Cardiac fibroblast (primary cell): ENCODE data around the gene MRGPRE.

Experiments used
- DNase-seq, 2 donors: peaks; one replicate each; pipeline versions ENCODE4 v3.0.0 to v3.0.0-alpha.2; 2010; ENCODE audit warnings: low read depth in 2 of 2
- H3K4me3 ChIP-seq, 2 donors: replicated peaks in 1 of 2; 1 replicate in 1 of 2; 2 replicates in 1 of 2; pipeline ENCODE4 v1.5.1; 2011; ENCODE audit warnings: low read depth in 2 of 2, low read length in 2 of 2, mild to moderate bottlenecking in 2 of 2, moderate library complexity in 1 of 2
- TF ChIP-seq, protein P1 (sequence below): IDR thresholded peaks from one replicate; pipeline ENCODE4 v1.5.1; 2011; ENCODE audit warnings: low read depth, mild to moderate bottlenecking, low read length, inconsistent platforms

MRGPRE gene

DNA sequence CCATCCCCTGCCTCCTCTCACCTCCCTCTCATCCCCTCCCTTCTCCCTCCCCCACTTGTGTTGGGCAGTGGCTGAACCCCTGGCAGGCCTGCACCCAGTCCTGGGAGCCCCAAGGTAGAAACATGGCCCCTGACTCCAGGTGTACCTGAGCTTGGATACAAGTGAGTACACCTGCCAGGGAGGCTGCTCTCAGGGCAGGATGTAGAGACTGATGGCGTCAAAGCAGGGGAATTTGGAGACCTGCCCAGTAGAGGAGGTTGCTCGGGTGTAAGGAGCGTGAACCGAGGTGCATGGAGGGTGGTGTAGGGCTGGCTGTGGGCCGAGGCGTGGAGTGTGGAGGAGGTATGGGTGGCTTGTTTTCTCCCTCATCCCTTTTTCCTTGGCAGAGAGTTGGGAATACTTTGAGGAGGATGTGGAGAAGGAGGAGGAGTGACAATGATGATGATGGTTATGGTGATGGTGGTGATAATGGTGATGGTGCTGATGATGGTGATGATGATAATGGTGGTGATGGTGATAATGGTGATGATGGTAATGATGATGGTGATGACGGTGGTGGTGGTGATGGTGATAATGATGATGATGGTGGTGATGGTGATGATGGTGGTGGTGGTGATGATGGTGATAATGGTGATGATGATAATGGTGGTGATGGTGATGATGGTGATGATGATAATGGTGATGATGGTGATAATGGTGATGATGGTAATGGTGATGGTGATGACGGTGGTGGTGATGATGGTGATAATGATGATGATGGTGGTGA, 25.9 kb downstream of the MRGPRE start:
- H3K4me3 ChIP-seq, result no peak overlapping the region
- no peak for DNase-seq
- TF ChIP-seq, protein P1, sequence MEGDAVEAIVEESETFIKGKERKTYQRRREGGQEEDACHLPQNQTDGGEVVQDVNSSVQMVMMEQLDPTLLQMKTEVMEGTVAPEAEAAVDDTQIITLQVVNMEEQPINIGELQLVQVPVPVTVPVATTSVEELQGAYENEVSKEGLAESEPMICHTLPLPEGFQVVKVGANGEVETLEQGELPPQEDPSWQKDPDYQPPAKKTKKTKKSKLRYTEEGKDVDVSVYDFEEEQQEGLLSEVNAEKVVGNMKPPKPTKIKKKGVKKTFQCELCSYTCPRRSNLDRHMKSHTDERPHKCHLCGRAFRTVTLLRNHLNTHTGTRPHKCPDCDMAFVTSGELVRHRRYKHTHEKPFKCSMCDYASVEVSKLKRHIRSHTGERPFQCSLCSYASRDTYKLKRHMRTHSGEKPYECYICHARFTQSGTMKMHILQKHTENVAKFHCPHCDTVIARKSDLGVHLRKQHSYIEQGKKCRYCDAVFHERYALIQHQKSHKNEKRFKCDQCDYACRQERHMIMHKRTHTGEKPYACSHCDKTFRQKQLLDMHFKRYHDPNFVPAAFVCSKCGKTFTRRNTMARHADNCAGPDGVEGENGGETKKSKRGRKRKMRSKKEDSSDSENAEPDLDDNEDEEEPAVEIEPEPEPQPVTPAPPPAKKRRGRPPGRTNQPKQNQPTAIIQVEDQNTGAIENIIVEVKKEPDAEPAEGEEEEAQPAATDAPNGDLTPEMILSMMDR, result no peak

DNA sequence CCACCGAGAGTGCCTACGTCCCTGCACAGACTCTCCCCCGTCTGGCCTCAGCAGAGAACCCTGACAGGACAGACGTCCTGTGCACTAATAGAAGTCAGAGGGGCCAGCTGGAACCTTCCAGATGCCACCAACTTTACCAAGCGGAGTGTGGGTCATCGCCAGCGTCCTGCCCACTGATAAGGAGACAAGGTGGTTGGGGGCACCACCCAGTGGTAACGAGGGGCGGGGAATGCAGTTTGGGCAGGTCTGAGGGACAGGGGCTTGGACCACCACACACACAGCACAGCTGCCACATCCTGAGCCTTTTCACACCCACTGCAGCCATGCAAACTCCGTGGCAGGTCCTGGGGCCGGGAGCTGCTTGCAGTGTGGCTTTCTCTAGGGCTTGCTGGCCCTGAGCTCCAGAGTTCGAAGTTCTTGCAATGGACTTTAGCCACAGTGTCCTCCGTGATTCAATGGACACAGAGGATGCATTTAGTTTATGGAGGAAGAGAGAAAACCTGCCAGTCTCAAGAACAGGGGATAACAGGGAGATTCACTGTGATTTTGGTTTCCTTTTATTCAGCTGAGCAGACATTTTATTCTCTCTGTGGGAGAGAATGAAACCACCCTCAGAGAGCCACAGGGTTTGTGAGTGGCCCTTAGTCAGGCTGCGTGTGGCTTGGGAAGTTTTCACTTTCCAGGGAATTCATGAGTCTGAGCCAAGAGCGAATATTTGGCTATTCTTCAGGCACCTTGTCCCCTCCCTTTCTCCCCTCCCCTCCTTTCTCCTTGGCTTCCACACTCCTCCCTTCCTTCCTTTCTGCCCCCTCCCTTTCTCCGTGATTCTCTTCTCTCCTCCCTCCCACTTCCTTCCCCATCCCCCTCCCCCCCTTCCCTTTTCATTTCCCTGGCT, 26.7 kb downstream of the MRGPRE start:
- TF ChIP-seq, protein P1, result no peak
- H3K4me3 ChIP-seq, result no peak overlapping the region
- DNase-seq, result peak in 1 of 2 donors; percentile 40

DNA sequence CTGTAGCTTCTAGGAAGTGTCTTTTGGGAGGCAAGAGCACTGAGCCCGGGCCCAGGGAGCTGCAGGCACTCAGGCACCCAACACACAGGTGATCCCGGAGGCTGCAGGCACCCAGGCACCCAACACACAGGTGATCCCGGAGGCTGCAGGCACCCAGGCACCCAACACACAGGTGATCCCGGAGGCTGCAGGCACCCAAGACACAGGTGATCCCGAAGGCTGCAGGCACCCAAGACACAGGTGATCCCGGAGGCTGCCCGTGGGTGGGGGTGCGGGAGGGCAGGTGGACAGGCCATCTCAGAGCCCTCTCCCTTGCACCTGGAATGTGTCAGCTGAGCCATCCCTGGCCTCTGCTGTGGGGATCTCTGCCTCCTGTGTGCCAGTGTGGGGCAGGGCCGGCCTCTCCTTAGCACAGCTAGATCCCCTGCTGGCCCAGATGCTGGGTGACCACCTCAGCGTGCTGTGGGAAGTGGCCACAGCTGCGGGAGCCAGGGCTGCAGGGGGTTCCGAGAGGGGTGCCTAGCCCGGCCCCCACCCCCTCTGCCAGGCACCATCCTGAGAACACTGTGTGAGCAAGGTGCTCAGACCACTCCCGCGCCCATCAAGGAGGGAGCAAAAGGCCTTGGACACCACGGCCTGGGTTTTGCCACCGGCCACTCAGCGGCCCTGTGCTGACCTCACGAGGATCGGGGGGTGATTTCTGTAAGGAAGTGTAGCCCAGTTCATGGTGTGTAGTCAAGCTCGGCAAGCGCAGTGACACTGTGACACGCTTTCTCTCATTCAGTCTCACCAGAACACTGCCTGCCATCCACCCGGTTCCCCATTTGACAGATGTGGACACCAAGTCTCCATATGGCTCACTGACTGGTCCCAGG, 27.8 kb downstream of the MRGPRE start:
- no peak for DNase-seq
- no peak overlapping the region for H3K4me3 ChIP-seq
- TF ChIP-seq, protein P1, result no peak

DNA sequence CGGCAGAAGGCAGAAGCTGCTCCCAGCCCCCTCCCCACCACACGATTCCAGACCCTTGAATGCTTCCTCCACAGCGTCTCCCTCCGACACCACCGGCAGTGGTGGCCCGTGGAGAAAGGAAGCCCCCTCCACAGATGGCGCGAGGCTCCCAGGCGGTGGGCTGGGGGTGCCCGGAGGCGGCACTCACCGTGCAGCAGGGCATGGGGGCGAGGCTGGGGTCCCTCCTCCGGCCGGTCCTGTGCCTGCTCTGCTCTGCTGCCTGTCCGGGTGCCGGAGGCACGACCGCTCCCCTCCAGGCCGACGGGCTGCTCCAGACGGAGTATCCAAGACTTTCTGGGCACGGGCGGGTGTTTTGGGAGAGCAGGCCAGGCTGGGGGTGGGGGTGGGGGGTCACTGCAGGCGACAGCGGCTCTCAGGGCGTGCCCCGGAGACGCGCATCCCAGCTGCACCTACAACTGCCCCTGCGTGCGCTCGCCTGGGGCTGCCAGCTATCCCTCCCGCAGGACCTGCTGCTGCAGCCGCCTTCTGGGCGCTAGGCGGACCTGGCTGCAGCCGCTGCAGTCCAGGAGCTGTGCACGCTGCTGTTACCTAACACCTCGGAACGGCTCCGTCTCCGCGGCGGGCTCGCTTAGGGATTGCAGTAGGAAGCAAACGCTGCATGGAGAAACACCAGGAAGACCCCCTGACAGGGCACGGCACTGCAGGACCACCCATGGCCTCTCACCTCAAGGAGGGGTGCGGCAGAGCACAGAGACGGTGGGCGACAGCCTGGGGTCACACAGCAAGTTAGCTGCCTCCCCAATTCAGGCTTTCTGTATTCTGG, 28.8 kb downstream of the MRGPRE start:
- TF ChIP-seq, protein P1, result no peak

DNA sequence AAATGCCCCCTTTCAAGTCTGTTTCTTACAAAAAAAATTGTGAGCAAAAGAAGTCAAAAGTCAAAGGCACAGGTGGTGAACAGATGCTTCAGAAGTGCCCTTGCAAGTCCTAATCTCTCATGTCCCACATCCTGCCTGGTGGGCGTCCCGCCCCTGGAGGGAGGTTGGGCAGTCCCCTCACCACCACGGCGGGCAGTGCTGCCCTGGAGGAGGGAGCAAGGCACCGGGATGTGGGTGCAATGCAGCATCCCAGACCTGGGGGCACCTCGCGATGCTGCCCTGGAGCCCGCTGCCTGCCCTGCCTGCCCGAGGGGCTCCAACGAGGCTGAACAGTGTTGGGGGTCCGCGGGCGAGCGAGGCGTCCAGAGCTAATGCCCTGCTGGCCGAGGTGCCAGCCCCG, 29.5 kb downstream of the MRGPRE start:
- TF ChIP-seq, protein P1, result no peak
- no peak for DNase-seq
- H3K4me3 ChIP-seq, result no peak overlapping the region

More for the DNA sequence above, 28.8 kb downstream of the MRGPRE start:
- DNase-seq, result peak in 1 of 2 donors; percentile 13
- no peak overlapping the region for H3K4me3 ChIP-seq

DNA sequence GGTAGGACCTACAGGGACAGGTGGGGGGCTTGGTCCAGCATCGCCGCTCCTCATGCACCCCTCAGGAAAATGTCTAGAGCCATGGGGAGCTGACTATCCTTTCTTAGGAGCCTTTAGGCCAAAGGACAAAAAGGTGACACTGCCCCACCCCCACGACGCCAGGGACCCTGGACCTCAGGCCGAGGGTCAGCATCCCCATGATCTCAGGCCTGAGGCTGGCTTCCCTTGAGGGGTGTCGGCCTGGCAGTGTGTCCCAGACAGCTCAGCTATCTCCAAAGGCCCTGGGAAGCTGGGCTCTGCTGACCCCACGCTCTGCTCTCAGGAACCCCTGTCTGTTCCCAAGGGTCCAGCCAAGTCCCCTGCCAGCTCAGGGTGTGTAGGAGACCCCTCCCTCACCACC, 29.9 kb downstream of the MRGPRE start:
- H3K4me3 ChIP-seq, result no peak overlapping the region
- DNase-seq, result no peak
- TF ChIP-seq, protein P1, result no peak
